Activated CD4-positive, alpha-beta T cell treated with anti-CD3 and anti-CD28 coated beads, Interleukin-10, Interleukin-2, amounts not matched to agents 100 ng/mL and 50 ng/mL, durations not matched to agents 16 hours and 8 hours (primary cell): Measurements from ENCODE around the gene SPATA2L.

Experiments used
- DNase-seq: peaks from one replicate; pipeline ENCODE4 v3.0.0-alpha.2; 2020

The SPATA2L gene

DNA sequence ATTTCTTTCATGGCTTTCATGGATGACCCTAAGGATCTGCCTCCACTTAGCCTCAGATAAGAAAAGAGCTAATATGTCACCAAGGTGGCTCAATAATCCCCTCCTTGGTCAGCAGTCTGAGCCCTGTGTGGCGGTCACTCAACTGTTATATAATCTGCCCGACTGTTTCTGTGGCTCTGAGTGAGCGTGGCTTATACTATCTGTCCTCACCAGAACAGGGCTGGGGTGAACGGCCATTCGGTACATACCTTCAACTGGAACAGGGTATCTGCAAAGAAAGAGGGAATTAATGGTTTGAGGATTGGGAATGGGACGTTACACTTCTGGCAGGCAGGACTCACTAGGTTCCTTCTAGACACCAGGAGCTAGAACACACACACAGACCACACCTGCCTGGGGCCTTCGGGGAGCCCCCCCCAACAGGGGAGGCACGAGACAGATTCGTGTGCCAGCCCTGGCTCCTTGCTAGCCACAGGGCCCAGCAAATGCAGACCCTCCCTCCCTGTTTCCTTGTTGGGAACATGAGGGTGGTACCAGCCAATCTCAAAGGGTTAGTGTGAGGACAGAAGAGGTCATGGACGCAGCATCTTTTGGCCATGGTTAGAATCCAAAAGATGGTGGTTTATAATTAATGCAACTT is 47.7 kb downstream of the SPATA2L start:
- DNase-seq, result no peak

DNA sequence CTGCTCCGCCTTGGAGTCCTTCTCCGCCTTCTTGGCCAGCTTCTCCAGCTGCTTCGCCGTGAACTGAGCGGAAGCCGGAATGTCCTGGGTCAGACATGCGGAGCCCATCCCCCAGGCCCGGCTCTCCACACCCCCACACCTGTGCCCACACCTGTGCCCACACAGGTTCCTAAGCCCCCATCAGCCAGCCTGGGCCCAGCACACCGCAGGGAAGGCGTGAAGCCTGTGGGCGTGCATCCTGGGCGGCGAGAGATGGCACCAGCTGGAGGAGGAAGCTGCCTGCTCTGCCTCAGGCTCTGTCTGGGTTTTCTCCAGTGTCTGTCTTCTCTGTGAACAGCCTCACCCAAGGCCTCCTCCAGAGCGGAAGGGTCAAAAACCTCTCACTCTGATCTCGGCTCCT is 49.9 kb downstream of the SPATA2L start:
- DNase-seq, result no peak

GRCh38 chr16:89646906-89647305 is 54.6 kb downstream of the SPATA2L start:
- DNase-seq, result no peak
